HuH-7.5 (cell line): ENCODE measurements around the gene ALG5.

Experiments used
- DNase-seq: peaks from one replicate; pipeline ENCODE4 v3.0.0; 2011; ENCODE audit warnings: low spot score

Gene ALG5, protein sequence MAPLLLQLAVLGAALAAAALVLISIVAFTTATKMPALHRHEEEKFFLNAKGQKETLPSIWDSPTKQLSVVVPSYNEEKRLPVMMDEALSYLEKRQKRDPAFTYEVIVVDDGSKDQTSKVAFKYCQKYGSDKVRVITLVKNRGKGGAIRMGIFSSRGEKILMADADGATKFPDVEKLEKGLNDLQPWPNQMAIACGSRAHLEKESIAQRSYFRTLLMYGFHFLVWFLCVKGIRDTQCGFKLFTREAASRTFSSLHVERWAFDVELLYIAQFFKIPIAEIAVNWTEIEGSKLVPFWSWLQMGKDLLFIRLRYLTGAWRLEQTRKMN

GRCh38 chr13:36999054-36999714 is at the start of gene ALG5:
Gene ALG5 (minus strand): TSS chr13:36999340. CDS start chr13:36999300, 40 bp downstream.
- peak; percentile 54 for DNase-seq

- DNase-seq = no peak
Observed at GRCh38 chr13:37047846-37048245, 48.7 kb upstream of the ALG5 start.

GRCh38 chr13:37047032-37047431 is 47.9 kb upstream of the ALG5 start:
- DNase-seq = no peak

- no peak for DNase-seq
Observed at GRCh38 chr13:37046062-37046461, 46.9 kb upstream of the ALG5 start.

DNA sequence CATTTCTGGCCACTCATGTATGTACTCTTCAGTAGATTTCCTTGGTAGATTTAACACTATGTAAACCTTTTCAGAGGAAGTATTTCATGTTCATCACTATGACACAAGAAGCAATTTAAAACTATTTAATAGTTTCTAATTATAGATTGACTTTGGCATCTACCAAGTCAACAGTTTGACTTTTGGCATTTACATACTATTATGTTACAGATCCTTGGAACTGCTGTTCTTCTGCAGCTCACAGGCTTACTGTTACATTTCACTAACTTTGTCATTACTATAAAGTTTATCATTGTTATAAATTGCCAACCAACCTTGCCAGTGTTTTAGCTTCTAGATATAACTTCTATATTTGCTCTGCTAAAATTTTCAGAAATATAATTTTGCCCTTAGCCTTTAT is 41.6 kb upstream of the ALG5 start:
- DNase-seq = no peak

DNA sequence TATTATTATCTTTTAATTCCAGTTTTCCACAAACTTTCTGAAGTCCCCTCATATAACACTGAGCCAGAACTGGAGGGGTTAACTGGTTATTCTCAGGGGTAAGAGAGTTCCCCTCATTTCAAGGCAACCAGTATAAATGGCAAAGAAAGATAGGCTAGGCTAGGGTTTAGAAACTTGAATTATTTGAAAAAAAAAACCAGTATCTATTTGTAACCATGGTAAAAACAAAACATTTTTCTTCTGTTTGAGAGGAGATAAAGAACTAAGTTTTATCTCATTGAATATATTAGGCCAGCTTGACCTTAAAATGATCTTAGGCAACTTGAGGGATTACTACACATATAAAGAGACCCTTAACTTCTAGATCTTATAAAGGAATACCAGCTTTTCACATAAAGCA is 40.8 kb upstream of the ALG5 start:
- DNase-seq = no peak

GRCh38 chr13:37037241-37037640 is 38.1 kb upstream of the ALG5 start:
- no peak for DNase-seq

DNA sequence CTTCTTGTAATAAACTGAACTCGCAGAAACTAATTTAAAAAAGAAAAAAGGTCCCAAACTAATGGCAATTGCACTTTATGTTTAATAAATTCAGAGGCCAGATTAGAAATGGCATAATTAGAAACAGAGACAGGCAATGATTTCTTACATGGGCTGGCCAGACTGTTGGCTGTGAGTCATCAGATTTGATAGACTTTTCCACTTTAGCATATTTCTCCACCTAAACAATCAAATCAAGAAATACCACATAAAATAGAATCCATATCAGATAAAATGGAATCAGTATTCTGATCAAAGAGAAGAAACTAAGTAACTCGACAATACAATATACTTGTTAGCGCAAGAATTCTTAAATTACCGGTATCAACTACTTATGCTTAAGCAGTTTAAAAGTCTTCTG is 30.5 kb upstream of the ALG5 start:
- DNase-seq = no peak

- DNase-seq = no peak
Observed at GRCh38 chr13:37027639-37028038, 28.5 kb upstream of the ALG5 start.

- DNase-seq = no peak
Observed at GRCh38 chr13:37026771-37027170, 27.6 kb upstream of the ALG5 start.

- no peak for DNase-seq
Observed at GRCh38 chr13:37023871-37024270, 24.7 kb upstream of the ALG5 start.

DNA sequence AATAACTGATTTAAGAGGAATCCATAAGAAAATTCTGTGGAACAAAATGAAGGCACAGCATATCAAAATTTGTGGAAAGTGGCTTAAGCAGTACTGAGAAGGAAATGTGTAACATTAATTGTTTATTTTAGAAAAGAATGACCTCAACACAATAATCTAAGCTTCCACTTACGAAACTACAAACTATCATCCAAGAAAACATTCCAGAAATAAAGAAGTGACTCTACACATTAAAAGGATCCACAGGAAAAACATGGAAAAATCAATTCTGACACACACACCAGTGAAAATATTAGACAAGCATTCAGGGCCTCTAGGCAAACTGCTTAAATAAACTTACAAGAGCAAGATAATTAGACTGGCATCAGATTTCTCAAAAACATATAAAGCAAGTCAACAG is 15.5 kb upstream of the ALG5 start:
- no peak for DNase-seq

DNA sequence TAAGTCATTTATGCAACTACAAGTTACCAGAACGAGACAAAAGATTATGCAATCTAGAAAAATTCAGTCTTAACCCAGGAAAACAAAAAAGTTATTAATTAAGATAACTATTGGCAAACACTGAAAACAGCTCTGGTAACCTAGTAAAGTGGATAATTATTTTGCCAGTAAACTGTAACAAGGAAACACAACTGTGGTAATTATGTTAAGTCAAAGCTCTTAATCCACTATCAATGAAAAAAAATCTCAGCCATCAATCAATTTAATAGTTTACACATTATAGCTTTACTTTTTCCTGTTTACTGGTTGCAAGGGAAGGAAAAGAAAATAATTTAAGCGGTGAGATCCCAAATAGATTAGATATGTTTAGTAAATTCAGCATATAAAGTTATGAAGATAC is 12.6 kb upstream of the ALG5 start:
- no peak for DNase-seq

DNA sequence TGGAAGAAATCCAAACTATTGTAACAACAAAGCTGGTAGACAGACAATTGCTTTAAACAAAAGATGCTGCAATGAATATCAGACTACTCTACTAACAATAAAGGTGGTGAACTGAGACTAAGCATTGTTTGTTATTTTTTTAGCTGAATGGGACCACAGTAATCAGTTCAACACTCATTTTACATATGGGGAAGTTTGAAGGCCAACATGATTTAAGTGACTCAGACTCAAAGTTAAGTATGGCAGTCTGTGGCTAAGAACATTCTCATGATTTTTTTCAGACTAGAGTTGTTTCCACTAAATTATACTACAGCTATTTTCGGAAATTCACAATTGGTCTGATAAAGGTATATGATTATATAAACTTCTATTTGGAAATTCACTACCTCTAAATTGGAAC is 11.9 kb upstream of the ALG5 start:
- no peak for DNase-seq

- DNase-seq = no peak
Observed at GRCh38 chr13:37010424-37010823, 11.3 kb upstream of the ALG5 start.

DNA sequence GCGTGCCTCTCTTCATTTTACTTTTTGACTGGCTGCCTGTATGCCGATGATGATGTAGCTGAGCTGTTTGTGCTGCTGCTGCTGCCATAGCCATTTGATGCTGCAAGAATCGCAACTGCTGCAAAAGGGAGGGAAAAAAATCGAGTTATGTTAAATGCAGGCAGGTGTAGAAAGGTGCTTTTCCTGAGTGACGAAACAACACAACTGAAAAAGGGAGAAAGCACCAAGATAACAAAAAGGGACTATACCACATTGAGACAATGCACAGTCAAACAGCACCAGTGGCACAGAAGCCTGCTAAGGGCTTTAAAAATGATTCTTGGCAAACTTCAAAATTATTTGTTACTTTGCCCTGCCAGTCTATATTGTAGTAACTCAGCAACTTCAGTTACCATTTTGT is 10.6 kb upstream of the ALG5 start:
- DNase-seq = no peak

DNA sequence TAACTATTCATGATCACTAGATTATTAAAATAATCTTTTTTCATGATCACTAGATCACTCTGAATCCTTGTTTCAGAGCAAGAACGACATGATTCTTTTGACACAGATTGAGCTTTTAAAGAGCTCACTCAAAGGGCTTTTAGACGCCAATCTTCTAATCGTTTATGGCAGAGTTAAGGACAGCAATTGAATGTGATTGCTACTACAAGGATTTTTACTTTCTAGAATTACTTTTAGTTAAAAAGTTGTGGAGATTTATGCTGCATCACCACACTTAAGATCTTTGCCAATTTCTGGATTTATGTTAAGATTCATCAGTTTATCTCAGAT is 2.7 kb upstream of the ALG5 start:
- DNase-seq = no peak

DNA sequence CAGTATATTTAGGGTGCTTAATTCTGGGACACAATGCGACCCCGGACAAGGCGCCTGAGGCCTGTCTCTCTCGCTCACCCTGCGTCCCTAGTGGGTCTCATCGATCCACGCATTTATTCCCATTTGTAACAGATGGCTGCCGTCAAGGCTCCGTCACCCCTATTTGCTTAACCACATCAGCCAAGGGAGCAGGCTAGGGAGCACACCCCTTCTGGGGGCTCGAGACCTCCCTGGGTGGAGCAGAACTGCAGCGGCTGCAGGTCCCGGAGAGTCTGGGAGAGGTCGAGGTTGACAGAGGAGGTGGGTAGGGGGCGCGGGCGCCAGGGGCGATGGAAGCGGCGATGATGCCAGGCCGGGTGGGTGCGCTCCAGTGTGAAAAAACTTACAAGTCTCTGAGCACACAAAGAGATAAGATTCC is 507 bp downstream of the ALG5 start:
- no peak for DNase-seq

GRCh38 chr13:36997716-36998427 is 1.3 kb downstream of the ALG5 start:
- no peak for DNase-seq

DNA sequence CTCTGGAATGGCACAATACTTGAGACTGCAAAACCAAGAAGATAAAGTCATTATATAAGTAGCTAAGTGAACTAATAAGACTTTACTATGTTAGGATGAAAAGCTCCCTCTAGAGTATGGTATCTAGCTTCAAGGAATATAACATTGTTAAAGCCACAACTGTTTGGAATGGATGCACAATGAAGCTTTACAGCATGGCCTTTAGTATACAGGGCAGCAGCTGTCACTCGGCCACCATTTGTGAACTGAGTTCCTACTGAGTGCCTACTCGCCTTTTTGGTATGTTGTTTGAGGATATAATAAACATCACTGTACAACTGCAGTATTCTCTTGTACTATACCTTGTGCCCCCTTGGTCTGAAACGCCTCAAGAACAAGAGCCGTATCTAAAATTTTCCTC is 6.8 kb downstream of the ALG5 start:
- no peak for DNase-seq

GRCh38 chr13:36986462-36987240 is 12.5 kb downstream of the ALG5 start:
- DNase-seq = no peak

DNA sequence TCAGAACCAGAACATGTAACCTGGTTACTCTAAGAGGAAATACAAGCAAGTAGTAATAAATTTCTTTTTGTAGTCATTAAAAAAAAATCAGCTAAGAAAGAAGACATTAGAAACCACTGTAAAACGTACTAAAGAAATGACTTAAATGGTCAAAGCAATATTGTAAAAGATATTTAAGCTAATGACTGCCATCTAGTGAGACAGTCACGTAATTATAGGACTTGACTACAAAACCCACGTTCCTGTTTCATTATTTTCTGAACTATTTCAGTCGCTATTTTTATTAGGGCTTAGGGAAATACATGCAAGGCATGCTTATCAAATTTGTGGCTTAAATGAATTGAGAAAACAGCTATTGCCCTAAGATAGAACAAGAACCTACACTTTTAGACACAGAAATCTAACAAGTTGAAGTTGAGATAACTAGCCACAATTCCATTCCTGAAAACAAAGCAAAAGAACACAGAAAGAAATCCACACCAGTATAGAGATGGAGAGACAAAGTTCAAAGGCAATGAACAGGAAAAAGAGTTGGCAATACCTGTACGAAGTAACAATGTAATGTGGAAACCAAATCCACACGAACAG is 17.9 kb downstream of the ALG5 start:
- no peak for DNase-seq
